Activated naive CD8-positive, alpha-beta T cell treated with anti-CD3 and anti-CD28 coated beads, Interleukin-2, amount 50 U/mL, for 24 hours (primary cell): ENCODE measurements around the gene SLC45A2.
A peak's percentile ranks its signal among the peaks of the same experiment; 100 is the strongest.
"Not testable (repeated sequence)": the region's sequence is repeated elsewhere in the genome, so short reads cannot be mapped to it uniquely, and the experiment has no call there.

Experiments used
- ATAC-seq: fragments of 150-1000 bp; cut with Tn5 transposase; one replicate; pipeline ENCODE4 v1.10.0; 2021
- DNase-seq: peaks from one replicate; pipeline ENCODE4 v3.0.0; 2021
- H3K27ac Mint-ChIP-seq: one replicate; pipeline ENCODE4 v1.8.0; 2021; ENCODE audit warnings: mild to moderate bottlenecking, mixed read lengths
- H3K27me3 Mint-ChIP-seq: one replicate; pipeline ENCODE4 v1.8.0; 2021; ENCODE audit warnings: mixed read lengths
- H3K36me3 Mint-ChIP-seq: one replicate; pipeline ENCODE4 v1.8.0; 2021; ENCODE audit warnings: low read depth, mixed read lengths
- H3K4me1 Mint-ChIP-seq: one replicate; pipeline ENCODE4 v1.8.0; 2021; ENCODE audit warnings: mixed read lengths
- H3K4me3 Mint-ChIP-seq: one replicate; pipeline ENCODE4 v1.8.0; 2021; ENCODE audit warnings: mild to moderate bottlenecking, moderate library complexity, mixed read lengths
- H3K9me3 Mint-ChIP-seq: one replicate; pipeline ENCODE4 v1.8.0; 2021; ENCODE audit warnings: mixed read lengths

Gene SLC45A2

DNA sequence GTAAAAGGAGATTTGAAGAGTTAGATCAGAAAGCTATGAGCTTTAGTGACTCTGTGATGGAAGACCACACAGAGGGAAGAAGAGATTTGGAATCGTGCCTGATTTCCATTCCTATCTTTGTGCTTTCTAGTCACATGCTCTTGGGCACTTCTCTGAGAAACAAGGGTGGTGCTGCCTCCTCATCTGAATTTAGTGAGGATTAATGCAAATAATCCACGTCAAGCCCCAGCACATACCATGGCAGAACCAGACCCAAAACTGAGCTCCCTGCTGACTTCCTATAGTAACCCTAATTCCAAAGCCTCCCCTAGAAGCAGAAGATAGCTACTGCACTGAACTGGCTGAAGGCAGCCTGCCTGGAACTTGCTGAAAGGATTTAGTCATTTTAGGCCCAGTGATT is 17.7 kb downstream of the SLC45A2 start:
- ATAC-seq (no peak), DNase-seq (no peak)
- H3K27me3 Mint-ChIP-seq, result no peaks in the 10 kb centered on the region
- no peaks in the 10 kb centered on the region for H3K36me3 Mint-ChIP-seq
- H3K4me1 Mint-ChIP-seq, result peaks cover 11% of the 10 kb centered on the region
- no peak overlapping the region for H3K27ac Mint-ChIP-seq
- H3K4me3 Mint-ChIP-seq, result no peak overlapping the region
- no peaks in the 10 kb centered on the region for H3K9me3 Mint-ChIP-seq

DNA sequence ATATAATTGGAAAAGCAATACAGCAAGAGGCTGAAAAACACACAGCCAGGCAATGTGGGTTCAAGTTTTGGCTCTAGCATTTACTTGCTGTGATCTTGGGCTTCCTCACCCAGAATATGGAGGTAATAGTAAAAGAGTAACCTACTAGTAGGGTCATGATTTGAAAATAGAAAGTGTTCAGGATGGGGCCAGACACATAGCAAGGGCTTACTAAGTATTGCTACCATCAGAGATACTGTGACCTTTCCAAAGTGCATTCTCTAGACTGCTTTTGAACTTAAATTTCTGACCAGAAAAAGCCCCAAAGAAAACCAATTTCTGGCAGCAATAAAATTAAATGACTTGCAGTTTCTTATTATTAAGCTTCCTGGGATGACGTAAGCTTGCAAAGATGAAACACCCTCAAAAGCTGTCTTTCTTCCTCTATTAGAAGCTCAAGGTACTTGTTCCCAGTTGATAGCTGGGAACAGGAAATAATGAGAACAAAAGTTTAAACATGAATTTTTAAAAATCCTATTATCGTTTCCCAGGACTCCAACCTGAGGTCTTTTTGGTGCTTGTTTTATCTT is 20.3 kb downstream of the SLC45A2 start:
- ATAC-seq (no peak), DNase-seq (no peak)
- Mint-ChIP-seq H3K9me3 (no peaks in the 10 kb centered on the region), H3K27ac (no peak overlapping the region), H3K4me1 (peaks cover 9% of the 10 kb centered on the region), H3K27me3 (no peaks in the 10 kb centered on the region), H3K4me3 (no peak overlapping the region), H3K36me3 (no peaks in the 10 kb centered on the region)

- peaks cover 3% of the 10 kb centered on the region for H3K9me3 Mint-ChIP-seq
- H3K27ac Mint-ChIP-seq, result no peak overlapping the region
- no peaks in the 10 kb centered on the region for H3K27me3 Mint-ChIP-seq
- no peak for ATAC-seq
- DNase-seq, result no peak
- no peak overlapping the region for H3K4me3 Mint-ChIP-seq
- no peaks in the 10 kb centered on the region for H3K36me3 Mint-ChIP-seq
- H3K4me1 Mint-ChIP-seq, result no peaks in the 10 kb centered on the region
Measured at GRCh38 chr5:33958176-33958575, 26.3 kb downstream of the SLC45A2 start.

- Mint-ChIP-seq H3K4me1 (no peaks in the 10 kb centered on the region), H3K36me3 (no peaks in the 10 kb centered on the region), H3K4me3 (no peak overlapping the region), H3K9me3 (peaks cover 3% of the 10 kb centered on the region), H3K27ac (no peak overlapping the region), H3K27me3 (no peaks in the 10 kb centered on the region)
- DNase-seq (no peak), ATAC-seq (no peak)
Measured at GRCh38 chr5:33957577-33958150, 26.8 kb downstream of the SLC45A2 start.

GRCh38 chr5:33952175-33952574 is 32.3 kb downstream of the SLC45A2 start:
- H3K27me3 Mint-ChIP-seq, H3K4me3 Mint-ChIP-seq, H3K27ac Mint-ChIP-seq, ATAC-seq, DNase-seq, H3K9me3 Mint-ChIP-seq, H3K36me3 Mint-ChIP-seq, H3K4me1 Mint-ChIP-seq: not testable (repeated sequence)

DNA sequence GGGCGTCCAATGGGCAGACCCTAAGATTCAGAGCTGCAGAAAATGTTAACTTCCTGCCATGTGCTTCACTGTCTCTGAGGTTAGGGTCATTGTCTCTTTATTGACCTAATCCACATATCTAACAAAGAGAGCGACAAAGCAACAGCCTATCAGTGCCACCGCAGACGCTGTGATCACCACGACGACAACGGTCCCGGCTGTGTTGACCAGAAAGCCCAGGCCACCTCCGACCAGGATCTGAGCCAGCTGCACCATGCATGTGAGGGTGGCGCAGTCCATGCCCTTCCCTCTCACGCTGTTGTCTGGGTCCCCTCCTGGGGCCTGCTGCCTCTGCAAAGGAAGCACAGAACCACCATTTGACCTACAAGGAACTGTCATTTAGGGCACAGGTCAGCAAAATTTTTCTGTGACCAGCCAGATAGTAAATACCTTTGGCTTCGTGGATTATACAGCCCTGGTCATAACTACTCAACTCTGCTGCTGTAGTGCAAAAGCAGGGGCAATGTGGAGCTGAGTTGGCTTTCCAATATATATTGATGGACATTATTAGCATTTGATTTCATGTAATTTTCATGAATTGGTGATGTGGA is 39.9 kb downstream of the SLC45A2 start:
- ATAC-seq (no peak), DNase-seq (no peak)
- Mint-ChIP-seq H3K27ac (no peak overlapping the region), H3K4me1 (no peaks in the 10 kb centered on the region), H3K36me3 (no peaks in the 10 kb centered on the region), H3K4me3 (no peak overlapping the region), H3K9me3 (no peaks in the 10 kb centered on the region), H3K27me3 (peaks cover 19% of the 10 kb centered on the region)

DNA sequence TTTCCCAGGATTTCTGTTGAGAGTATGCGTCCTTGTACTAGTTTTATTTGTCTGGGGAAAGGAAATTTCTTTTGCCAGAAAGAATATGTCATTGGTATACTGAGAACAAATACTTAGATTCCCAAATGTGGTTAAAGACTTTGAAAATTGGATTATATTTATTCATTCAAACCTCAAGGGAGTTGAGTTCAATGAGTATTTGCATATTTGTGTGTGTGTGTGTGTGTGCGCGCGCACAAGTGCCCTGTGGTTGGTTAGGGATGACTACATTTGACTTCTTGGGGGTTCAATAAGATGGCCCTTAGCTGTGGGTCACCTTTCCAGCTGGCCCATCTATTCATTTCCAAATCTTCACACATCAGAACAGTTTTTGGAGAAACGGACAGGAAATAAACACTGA is 43.4 kb downstream of the SLC45A2 start:
- peaks cover 42% of the 10 kb centered on the region for H3K27me3 Mint-ChIP-seq
- H3K4me3 Mint-ChIP-seq, result no peak overlapping the region
- DNase-seq (no peak), ATAC-seq (no peak)
- H3K36me3 Mint-ChIP-seq, result no peaks in the 10 kb centered on the region
- H3K4me1 Mint-ChIP-seq, result no peaks in the 10 kb centered on the region
- H3K27ac Mint-ChIP-seq, result no peak overlapping the region
- no peaks in the 10 kb centered on the region for H3K9me3 Mint-ChIP-seq

DNA sequence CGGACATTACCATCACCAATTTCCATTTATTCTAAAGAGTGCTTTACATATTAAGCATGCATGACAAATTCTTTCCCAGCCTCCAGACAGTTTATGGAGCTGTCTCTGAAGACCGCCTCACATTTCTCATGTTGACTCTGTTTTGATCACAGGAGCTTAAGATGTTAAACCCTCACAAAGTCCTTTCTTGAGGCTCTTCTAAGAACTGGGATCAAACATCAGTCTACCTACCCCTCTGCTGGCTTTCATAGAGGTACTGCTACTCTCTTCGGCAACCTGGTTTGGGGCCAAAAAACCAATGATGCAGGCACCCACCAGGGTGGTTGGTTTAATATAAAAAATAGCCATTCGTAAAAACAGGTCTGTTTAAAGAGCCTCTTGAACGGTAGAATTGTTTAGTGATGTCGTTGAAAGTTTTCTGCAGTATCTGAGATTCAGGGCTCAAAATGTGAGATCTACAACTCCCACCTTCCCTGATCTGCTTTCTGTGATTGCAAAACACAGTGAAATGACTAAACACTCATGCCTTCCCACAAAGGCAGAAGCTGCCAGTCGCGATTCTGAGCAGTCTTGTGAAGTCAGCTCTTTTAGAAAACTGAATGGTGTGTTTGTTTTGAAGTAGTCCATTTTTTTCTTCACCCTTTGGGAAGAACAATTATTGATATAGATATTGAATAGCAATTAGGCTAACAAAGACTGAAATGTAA is 44.8 kb downstream of the SLC45A2 start:
- Mint-ChIP-seq H3K4me1 (no peaks in the 10 kb centered on the region), H3K9me3 (no peaks in the 10 kb centered on the region), H3K36me3 (no peaks in the 10 kb centered on the region), H3K27ac (no peak overlapping the region), H3K27me3 (peaks cover 49% of the 10 kb centered on the region), H3K4me3 (no peak overlapping the region)
- DNase-seq (no peak), ATAC-seq (no peak)

DNA sequence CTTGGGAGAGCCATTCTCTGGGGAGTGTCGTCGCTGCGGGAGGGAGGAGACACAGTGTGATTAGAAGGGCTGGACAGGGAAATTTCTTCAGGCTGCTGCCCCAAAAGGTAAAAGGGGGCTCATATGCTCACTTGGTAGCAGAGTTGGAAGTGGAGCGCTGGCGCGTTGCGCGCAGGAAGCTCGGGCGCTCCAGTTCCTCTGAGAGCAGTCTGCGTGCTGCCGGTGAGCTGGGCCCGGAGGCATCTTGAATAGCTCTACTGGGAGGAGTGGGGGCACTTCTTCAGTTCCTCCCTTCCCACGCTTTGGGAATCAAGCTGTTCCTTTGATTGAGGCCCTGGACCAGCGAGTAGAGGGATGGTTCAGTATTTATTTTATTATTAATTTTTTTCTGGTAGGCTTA is 45.6 kb downstream of the SLC45A2 start:
- Mint-ChIP-seq H3K4me1 (no peaks in the 10 kb centered on the region), H3K27ac (no peak overlapping the region), H3K4me3 (no peak overlapping the region), H3K36me3 (no peaks in the 10 kb centered on the region), H3K9me3 (no peaks in the 10 kb centered on the region), H3K27me3 (peaks cover 48% of the 10 kb centered on the region)
- ATAC-seq (no peak), DNase-seq (no peak)

GRCh38 chr5:33938507-33938796 is 46.0 kb downstream of the SLC45A2 start:
- H3K27ac Mint-ChIP-seq, result no peak overlapping the region
- H3K4me3 Mint-ChIP-seq, result no peak overlapping the region
- ATAC-seq, result no peak
- H3K36me3 Mint-ChIP-seq, result no peaks in the 10 kb centered on the region
- no peaks in the 10 kb centered on the region for H3K9me3 Mint-ChIP-seq
- H3K27me3 Mint-ChIP-seq, result peaks cover 47% of the 10 kb centered on the region
- H3K4me1 Mint-ChIP-seq, result no peaks in the 10 kb centered on the region
- DNase-seq, result no peak

DNA sequence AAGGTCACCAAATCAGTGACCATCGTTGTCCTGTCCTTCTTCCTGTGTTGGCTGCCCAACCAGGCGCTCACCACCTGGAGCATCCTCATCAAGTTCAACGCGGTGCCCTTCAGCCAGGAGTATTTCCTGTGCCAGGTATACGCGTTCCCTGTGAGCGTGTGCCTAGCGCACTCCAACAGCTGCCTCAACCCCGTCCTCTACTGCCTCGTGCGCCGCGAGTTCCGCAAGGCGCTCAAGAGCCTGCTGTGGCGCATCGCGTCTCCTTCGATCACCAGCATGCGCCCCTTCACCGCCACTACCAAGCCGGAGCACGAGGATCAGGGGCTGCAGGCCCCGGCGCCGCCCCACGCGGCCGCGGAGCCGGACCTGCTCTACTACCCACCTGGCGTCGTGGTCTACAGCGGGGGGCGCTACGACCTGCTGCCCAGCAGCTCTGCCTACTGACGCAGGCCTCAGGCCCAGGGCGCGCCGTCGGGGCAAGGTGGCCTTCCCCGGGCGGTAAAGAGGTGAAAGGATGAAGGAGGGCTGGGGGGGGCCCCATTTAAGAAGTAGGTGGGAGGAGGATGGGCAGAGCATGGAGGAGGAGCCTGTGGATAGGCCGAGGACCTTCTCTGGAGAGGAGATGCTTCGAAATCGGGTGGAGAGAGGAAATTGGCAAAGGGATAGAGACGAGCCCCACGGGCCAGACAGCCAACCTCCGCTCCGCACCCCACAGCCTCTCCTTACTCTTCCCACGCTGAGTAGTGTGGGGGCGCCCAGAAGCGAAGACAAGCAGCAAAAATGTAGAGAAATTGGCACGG is 46.6 kb downstream of the SLC45A2 start:
- H3K9me3 Mint-ChIP-seq, result no peaks in the 10 kb centered on the region
- H3K4me3 Mint-ChIP-seq, result no peak overlapping the region
- peaks cover 47% of the 10 kb centered on the region for H3K27me3 Mint-ChIP-seq
- H3K36me3 Mint-ChIP-seq, result no peaks in the 10 kb centered on the region
- no peaks in the 10 kb centered on the region for H3K4me1 Mint-ChIP-seq
- ATAC-seq (no peak), DNase-seq (no peak)
- no peak overlapping the region for H3K27ac Mint-ChIP-seq

DNA sequence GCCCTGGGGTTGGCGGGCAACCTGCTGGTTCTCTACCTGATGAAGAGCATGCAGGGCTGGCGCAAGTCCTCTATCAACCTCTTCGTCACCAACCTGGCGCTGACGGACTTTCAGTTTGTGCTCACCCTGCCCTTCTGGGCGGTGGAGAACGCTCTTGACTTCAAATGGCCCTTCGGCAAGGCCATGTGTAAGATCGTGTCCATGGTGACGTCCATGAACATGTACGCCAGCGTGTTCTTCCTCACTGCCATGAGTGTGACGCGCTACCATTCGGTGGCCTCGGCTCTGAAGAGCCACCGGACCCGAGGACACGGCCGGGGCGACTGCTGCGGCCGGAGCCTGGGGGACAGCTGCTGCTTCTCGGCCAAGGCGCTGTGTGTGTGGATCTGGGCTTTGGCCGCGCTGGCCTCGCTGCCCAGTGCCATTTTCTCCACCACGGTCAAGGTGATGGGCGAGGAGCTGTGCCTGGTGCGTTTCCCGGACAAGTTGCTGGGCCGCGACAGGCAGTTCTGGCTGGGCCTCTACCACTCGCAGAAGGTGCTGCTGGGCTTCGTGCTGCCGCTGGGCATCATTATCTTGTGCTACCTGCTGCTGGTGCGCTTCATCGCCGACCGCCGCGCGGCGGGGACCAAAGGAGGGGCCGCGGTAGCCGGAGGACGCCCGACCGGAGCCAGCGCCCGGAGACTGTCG is 47.3 kb downstream of the SLC45A2 start:
- no peak for DNase-seq
- Mint-ChIP-seq H3K27ac (no peak overlapping the region), H3K36me3 (no peaks in the 10 kb centered on the region), H3K9me3 (no peaks in the 10 kb centered on the region), H3K4me3 (no peak overlapping the region), H3K27me3 (peaks cover 43% of the 10 kb centered on the region), H3K4me1 (no peaks in the 10 kb centered on the region)
- ATAC-seq, result no peak

- ATAC-seq (no peak), DNase-seq (no peak)
- H3K4me3 Mint-ChIP-seq, result no peak within 1 kb of the TSS
- no peaks in the 10 kb centered on the region for H3K36me3 Mint-ChIP-seq
- no peak within 1 kb of the TSS for H3K27ac Mint-ChIP-seq
- H3K27me3 Mint-ChIP-seq, result peaks cover 43% of the 10 kb centered on the region
- H3K4me1 Mint-ChIP-seq, result no peaks in the 10 kb centered on the region
- H3K9me3 Mint-ChIP-seq, result no peaks in the 10 kb centered on the region
Measured at GRCh38 chr5:33936381-33937016, 48.0 kb downstream of the SLC45A2 start, which contains the start of gene RXFP3. Gene RXFP3, plus strand, starts transcription at chr5:33936386. Its CDS starts 355 bp downstream, at chr5:33936741.

DNA sequence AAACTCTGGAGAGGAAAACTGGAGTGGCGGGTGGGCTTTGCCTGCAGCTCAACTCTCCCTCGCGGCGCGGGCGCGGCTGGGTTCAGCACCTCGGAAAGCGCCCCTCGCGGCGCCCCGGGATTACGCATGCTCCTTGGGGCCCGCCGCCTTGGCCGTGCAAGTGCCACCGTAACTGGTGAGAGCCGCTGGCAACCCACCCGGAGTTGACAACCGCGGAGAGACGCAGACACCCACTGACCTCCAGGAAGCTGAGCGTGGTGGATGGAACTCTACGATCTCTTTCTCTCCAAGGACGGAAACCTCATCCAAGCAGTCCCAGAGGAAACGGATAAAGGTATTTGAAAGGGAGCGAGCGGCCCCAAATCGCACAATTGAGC is 48.5 kb downstream of the SLC45A2 start:
- H3K4me1 Mint-ChIP-seq, result no peaks in the 10 kb centered on the region
- ATAC-seq (no peak), DNase-seq (peak; percentile 62)
- no peaks in the 10 kb centered on the region for H3K9me3 Mint-ChIP-seq
- no peak overlapping the region for H3K4me3 Mint-ChIP-seq
- H3K36me3 Mint-ChIP-seq, result no peaks in the 10 kb centered on the region
- H3K27ac Mint-ChIP-seq, result no peak overlapping the region
- peaks cover 43% of the 10 kb centered on the region for H3K27me3 Mint-ChIP-seq
